Islet of Langerhans (tissue), 1 donor: ENCODE data around the gene COA7.
"Not testable (repeated sequence)": the region's sequence is repeated elsewhere in the genome, so short reads cannot be mapped to it uniquely, and the experiment has no call there.

Experiments
- FAIRE-seq: peaks from one replicate; lab custom pipeline; 2011; peaks lifted over from hg19 to GRCh38; lab: Jason Lieb, UNC

The COA7 gene

DNA sequence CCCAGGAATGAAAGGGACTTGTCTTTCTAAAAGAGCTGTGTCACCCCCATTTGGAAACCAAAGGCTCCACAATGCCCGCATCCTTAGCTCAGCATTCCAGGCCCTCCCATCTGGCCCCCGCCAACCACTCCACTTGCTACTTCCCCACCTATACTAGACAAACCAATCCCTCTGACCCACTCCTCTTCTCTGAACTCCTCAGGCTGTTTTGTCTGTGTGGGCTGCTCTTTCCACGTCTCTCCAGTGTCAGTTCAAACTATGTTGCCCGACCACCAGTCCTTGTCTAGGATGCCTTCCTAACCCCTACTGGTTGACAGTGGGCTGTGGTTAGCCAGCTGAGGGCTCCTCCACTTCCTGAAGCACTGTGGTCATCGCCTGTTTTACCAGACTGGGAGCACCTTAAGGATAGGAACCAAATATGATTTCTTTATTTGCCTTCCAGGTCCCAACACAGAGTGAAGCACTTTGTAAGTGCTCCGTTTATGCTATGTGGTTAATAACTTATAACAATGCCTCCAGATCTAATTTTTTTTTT is 8.1 kb upstream of the COA7 start:
- no peak for FAIRE-seq

DNA sequence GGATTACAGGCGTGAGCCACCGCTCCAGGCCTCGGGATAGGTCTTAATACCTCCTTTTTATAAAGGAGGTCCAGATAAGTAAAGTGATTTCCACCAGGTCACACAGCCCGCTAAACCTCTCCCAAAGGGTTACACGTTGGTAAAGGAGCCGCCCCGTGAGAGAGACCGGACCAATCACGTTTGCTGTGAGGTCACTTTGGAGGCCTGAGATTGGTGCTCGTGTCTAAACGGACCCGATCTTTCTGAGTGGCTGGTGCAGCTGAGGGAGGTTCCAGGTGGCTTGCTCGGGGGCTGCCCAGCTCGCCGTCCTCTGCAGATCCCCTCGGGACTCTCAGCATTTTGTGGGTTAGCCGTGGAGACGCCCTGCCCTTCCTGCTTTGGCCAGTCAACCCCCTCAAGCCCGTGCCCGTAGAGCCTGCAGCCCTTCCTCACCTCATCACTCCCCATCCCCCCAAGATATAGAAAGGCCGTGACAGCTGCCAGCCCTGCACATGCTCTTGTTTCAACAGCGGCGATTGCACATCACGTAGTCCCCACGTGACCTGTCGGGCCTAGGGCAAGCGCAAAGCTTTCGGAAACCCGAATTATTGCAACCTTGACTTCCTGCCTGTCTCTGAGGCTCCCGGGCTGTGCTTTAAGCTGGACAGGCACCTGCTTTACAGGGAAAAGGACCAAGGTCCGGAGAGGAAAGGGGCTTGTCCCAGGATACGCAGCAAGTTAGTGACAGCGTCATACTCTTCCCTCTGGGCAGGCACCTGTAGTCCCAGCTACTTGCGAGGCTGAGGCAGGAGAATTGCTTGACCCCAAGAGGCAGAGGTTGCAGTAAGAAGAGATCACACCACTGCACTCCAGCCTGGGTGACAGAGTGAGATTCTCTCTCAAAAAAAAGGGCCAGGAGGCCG is 5.0 kb upstream of the COA7 start:
- peak; percentile 74 for FAIRE-seq

DNA sequence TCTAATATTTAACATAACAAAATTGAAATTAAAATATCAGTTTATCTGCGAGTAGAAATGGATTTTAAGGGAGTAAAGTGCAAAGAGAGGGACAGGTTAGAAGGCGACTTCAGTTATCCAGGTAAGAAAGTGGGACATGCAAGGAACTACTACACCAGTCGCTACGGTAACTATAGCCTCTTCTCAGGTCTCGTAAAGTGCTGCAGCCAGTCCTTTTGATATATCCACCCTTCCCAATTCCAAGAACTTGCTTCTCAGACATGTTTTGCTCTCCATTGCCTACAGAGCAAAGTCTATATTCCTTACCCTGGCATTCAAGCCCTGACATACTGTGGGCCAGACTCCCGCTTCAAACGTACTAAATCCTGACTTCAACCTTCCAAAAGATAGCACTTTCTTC is 2.5 kb downstream of the COA7 start:
- FAIRE-seq, result no peak

DNA sequence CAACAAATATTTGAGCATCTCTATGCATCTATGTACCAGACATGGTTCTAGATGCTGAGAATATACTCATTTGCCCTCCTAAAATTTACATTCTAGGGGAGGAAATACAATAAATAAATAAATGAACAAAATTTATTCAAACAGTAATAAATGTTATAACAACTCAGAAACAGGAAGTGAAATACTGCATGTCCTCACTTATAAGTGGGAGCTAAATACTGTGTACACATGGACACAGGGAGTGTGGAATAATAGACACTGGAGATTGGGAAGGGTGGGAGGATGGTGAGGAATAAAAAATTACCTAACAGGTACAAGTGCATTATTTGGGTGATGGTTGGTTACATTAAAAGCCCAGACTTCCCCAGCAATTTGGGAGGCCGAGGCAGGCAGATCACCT is 4.3 kb downstream of the COA7 start:
- FAIRE-seq, result no peak

DNA sequence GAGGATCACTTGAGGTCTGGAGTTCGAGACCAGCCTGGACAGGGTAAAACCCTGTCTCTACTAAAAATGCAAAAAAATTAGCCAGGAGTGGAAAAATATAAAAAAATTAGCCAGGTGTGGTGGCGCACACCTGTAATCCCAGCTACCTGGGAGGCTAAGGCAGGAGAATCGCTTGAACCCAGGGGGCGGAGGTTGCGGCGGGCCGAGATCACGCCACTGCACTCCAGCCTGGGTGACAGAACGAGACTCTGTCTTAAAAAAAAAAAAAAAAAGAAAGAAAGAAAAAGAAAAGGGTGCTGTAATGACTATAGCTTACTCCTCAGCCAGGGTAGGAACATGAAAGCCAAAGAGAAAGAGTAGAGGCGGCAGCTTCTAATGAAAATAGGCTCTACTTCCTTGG is 4.8 kb downstream of the COA7 start:
- FAIRE-seq, result not testable (repeated sequence)

DNA sequence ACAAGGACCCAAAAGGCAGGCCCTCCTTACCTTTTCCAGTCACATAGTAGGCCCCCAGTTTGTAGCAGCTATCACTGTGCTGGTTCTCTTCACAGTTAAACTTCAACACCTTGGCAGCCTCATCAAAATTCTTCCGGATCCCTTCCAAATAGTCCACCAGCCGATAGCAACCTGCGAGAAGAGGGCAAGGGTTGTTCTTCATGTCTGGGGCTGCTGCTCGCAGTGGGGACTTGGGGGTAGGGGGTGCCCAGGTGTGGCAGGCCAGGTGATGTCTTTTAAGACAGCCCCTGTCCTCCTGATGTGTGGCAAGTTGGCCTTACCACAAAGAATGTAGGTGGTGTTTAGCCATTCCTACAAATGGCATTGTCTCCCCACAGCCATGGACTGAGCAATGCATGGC is 5.5 kb downstream of the COA7 start:
- FAIRE-seq, result no peak

DNA sequence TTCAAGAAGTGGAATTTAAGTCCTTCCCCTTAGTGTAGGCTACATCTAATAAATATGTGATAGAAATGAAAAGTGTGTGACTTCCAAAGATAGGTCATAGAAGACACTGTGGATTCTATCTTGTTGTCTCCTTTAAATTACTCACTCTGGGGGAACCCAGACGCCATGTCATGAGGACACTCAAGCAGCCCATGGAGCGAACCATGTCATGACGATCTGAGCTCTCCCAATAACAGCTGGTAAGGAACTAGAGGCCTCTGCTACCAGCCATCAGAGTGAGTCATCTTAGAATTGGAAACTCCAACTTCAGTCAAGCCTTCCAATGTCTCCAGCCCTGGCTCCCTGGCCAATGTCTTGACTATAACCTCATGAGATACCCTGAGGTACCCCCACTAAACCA is 6.3 kb downstream of the COA7 start:
- no peak for FAIRE-seq

DNA sequence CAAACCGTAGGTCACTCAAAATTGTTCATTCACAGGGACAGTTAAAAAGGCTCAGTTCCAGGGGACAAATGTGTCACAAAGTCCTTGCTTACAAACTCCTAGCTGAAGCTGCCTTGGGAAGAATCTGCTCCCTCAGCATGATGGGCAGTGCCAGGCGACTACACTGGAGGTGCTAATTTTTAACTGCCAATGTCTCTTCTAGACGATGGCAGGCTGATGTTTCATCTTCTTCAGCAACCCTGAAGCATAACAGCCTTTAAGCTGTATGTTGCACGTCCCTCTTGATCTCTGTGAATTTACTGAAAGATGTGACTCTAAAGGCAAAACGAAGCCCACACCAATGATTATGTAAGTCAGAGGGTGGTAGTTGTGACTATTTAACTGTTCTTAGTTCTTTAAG is 11.3 kb downstream of the COA7 start:
- no peak for FAIRE-seq

DNA sequence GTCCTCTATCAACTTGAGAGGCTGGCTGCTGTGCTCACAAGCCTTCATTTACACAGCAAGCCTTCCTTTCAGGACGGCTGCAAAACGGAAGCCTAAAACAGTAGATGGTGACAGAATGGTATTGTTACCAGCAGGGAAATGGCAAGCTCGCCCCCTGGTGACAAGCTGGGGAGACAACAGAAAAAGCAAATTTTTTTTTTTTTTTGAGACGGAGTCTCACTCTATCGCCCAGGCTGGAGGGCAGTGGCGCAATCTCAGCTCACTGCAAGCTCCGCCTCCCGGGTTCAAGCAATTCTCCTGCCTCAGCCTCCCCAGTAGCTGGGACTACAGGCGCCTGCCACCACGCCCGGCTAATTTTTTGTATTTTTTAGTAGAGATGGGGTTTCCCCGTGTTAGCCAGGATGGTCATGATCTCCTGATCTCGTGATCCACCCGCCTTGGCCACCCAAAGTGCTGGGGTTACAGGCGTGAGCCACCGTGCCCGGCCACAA is 11.8 kb downstream of the COA7 start:
- FAIRE-seq, result not testable (repeated sequence)

DNA sequence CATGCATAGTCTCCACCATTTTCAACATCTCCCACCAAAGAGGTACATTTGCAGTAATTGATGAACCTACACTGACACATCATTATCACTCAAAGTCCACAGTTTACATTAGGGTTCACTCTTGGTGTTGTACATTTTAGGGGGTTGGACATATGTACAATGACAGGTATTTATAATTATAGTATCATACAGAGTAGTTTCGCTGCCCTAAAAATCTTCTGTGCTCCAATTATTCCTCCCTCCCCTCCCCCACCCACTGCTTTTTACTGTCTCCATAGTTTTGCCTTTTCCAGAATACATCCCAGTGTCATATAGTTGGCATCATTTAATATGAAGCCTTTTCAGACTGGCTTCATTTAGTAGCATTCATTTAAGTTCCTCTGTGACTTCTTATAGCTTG is 13.6 kb downstream of the COA7 start:
- no peak for FAIRE-seq

DNA sequence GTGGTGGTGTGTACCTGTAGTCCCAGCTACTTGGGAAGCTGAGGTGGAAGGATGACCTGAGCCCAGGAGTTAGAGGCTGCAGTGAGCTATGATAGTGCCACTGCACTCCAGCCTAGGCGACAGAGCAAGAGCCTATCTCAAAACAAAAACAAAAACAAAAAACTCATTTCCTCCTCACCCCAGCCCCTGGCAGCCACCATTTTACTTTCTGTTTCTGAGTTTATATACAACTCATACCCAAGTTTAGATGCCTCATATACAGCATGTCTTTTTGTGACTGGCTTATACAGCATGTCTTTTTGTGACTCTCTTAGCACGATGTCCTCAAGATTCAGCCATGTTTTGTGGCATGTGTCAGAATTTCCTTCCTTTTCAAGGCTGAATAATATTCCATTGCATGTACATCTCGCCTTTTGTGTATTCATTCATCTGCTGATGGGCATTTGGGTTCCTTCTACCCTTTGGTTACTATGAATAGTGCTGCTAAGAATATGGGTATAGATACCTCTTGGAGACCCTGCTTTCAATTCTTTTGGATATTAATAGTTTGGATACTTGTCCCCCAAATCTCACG is 14.7 kb downstream of the COA7 start:
- FAIRE-seq, result no peak

DNA sequence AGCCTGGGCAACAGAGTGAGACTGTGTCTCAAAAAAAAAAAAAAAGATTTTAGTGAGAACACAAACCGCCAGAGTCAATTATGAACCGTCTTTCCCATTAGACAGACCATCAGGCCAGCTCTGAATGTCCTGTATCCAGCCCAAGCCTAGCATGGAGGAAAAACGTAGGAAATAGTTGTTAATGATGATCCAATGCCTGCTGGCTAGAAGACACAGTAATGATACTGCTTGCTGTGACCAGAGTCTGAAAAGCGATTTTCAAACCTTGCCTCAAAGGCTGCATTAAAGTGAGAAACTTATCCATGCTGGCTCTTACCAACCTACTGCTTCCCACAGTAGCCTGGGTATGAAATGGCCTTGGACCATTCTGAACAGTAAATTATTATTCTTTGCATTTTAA is 17.0 kb downstream of the COA7 start:
- FAIRE-seq, result no peak

DNA sequence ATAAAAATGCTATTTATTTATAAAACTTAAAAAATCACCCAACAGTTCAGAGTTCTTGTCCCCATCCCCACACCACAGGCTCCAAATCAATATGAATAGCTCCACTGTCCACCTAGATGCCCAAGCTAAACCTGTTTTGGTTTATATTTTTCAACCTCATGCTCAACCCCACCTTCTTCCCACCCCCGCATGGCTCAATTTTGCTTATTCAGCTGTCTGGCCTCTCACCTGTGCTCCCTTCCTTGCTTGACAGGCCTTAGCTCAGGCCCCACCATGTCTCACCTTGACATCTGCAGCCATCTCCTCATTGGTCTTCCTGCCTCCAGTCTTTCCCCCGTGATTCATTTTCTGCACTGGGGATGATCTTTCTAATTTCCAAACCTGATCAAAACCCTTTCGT is 17.8 kb downstream of the COA7 start:
- FAIRE-seq, result no peak

DNA sequence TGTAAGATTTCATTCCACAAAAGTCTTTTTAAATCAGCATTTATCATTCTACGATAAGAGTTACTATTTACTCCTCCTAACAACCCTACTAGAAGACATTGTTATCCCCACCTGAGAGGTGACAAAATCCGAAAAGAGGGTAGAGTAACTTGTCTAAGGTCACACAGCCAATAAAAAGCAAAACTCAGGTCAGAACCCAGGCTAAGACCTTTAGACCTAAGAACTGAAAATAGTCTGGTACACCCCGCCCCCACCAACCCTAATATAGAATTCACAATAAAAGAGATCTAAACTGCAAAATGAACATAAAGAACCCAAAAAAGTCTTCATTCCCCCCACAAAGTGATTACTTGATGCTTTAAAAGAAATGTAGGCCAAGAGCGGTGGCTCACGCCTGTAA is 18.6 kb downstream of the COA7 start:
- FAIRE-seq, result no peak

DNA sequence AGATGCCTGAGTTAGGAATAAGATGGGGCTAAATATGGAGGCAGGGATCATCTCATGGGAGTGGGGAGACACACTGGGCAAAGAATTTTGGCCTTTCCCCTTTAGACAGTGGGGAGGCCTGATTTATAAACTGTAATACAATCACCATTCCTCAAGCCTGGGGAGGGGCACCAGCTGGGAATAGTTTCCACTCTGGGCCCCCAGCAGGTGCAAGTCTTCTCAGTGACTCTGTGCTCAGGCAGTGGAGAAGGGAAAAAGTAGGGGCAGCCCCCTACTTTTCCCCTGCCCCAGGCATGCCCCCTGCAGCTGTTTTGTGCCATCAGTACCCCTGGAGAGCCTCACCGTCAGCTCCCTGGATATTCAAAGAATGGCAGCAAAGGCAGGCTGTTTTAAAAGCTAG is 19.1 kb downstream of the COA7 start:
- no peak for FAIRE-seq

DNA sequence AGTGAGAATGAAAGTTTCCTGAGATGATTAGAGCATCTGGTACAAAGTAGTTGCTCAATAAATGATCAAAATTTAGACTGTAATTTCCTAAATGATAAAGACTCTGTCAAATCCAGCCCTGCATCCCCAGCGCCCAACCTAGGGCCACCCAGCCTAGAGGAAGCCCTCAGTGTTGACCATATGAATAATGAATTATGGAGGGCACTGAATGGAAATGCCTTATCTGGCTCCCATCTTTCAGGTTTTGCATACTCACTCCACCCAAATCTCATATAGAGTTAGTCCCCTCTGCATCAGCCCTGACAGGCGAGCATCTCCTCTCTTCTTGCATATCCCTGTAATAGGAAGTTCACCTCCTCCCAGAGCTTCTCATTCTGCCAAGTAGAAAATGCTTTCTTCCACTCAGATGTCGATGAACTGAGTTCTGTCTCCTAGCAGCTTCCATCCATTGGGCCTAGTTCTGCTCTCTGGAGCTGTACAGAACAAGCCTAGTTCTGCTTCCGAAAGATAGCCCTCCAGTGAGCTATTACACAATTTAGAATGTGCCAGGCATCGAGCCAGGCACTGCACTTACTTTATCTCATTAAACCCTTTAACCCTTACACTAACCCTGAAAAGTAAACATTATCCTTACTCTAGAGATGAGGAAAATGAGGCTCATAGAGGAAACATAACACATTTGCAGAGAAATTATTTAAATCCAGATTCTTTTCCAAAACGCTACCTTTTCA is 20.9 kb downstream of the COA7 start:
- FAIRE-seq, result no peak

DNA sequence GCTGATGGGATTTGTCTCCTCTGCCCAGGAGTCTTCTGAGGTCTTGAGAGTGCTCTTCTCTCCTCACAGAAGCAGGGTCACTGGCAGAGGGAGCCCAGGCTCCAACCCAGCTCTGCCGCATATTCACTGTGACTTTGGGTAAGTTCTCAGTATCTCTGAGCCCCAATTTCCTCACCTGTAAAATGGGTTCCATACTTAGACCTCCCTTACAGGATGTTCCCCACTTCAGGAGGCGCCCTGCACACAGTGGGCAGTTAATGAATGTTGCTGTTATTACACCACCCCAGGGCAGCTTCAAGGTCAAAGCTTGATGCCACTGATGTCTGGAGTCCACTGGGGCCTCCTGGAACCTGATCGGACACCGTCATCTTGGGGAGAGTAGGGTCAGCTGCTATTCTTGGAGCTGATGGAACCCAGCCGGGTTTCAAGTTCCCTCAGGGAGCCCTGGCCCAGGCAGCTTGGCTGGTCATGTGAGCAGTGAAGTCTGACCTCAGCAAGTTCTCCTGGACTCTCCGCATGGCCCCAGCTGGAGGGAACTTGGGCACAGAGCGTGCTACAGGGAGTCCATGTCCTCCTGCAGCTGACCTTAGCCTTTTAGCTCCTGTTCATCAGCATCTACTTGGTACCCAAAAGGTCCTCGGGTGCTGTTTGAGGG is 21.8 kb downstream of the COA7 start:
- FAIRE-seq, result no peak

DNA sequence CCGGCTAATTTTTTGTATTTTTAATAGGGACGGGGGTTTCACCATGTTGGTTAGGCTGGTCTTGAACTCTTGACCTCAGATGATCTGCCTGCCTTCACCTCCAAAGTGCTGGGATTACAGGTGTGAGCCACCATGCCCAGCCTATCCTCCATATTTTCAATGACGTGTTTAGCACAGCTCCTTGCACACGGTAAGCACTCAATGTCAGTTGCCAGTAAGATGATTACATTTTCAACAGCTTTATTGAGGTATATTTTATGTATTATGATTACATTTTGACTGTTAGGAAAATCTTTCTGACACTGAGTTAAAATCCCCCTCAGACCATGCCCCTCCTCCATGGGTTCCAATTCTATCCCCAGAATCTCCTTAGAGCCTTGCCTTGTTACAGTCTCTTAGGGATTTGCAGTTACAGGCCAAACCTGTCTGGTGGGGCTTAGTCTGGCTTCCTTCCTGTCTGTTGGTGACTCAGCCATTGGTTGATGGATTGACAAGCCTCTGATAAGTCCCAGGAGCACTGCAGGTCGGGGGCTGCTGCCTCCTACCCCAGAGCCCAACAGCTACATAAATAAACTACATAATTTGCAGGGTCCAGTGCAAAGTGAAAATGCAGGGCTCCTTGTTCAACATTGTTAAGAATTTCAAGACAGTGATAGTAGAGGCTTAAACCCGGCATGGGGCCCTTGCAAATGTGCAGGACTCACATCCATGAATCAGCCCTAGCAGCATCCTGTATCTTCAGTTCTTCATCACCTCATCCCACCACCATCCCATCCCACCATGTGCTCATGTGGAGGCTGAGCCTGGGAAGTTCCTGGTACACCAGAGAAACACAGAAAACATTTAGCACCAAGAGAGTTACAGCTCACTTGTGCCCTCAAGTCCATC is 23.4 kb downstream of the COA7 start:
- FAIRE-seq, result no peak

DNA sequence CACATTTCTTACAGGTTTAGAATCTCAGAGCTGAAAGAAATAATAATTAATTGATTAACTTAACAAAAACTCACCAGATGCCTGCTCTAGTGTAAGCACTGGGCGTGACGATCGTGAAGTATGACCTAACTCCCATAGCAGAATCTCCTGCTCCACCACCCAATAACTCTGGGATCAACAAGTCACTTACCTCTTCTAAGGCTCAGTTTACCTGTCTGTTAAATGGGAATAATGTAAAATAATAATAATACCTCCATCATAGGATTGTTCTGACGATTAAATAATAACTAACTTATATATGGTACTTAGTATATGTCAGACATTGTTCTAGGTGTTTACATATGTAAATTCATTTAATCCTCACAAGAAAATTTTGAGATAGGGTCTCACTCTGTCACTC is 24.6 kb downstream of the COA7 start:
- no peak for FAIRE-seq

DNA sequence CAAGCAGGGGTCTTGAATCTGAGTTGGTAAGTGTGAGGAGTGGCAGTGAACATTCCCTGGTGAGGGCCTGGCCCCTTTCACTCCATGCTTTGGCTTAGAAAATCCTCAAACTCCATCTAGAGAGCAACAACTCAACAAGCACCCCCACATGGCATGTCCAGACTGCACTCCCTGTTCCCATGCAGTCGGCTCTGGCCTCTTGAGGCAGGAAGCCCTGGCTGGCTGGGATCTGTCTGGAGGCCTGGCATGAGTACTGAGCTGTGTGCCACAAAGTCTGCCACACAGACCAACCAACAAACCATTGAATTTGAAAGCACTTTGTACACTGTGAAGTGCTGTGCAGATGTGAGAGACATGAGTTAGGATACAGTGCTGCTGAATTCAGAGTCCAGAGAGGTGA is 25.2 kb downstream of the COA7 start:
- FAIRE-seq, result no peak

DNA sequence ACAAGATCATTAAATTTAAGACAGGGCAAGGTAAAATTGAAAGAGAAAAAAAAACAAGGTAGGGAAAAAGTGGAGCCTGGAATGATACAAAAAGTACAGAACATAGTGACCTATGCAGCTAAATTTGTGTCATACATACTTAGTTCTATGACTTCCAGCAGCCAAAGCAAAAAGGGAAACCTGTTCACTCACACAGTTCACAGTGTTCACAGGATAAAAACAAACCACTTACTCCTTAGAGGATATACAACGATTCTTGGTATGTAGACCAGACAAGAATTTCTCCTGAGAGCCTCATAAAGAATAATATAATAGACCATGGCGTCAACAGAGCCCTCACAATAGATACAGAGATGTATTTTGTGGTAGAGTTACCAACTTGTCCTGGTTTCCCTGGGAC is 27.5 kb downstream of the COA7 start:
- no peak for FAIRE-seq
